Upper lobe of left lung (tissue), 6 donors: ENCODE results near the gene MTTP. TPM values are rescaled to one million over a fixed set of nuclear protein-coding genes. Genes with fewer than 3 reads are reported as not detected.

Experiments used
- ATAC-seq, 2 donors: fragments of 200-7000 bp; cut with Tn5 transposase; one replicate each; pipeline ENCODE4 v1.9.1; 2022; ENCODE audit warnings: mild to moderate bottlenecking in 2 of 2, moderate library complexity in 2 of 2; ENCODE audit not compliant: low FRiP score in 2 of 2
- DNase-seq, 2 donors: peaks; one replicate each; pipeline ENCODE4 v3.0.0-alpha.2; 2019 to 2020
- H3K27ac ChIP-seq, 4 donors: fragments of 200-600 bp; sonication (generic); one replicate each; pipeline ENCODE4 v1.5.1; 2016 to 2019
- H3K27me3 ChIP-seq, 4 donors: fragments of 200-600 bp; sonication (generic); one replicate each; pipeline ENCODE4 v1.5.1; 2017 to 2019
- H3K36me3 ChIP-seq, 4 donors: fragments of 200-600 bp; sonication (generic); one replicate each; pipeline ENCODE4 v1.5.1; 2016 to 2019
- H3K4me1 ChIP-seq, 4 donors: fragments of 200-600 bp; sonication (generic); one replicate each; pipeline ENCODE4 v1.5.1; 2018 to 2019
- H3K4me3 ChIP-seq, 4 donors: fragments of 200-600 bp; sonication (generic); one replicate each; pipeline ENCODE4 v1.5.1; 2017 to 2019; ENCODE audit warnings: mild to moderate bottlenecking in 2 of 4, moderate library complexity in 1 of 4
- H3K9me3 ChIP-seq, 4 donors: fragments of 200-600 bp; sonication (generic); one replicate each; pipeline ENCODE4 v1.5.1; 2018 to 2019
- EP300 ChIP-seq, 4 donors: sonication (generic); formaldehyde crosslinking; IDR thresholded peaks; one replicate each; pipeline ENCODE4 v1.5.1; 2017; ENCODE audit warnings: antibody characterized with exemption in 4 of 4, control low read depth in 2 of 4
- POLR2A ChIP-seq, 4 donors: fragments of 450-650 bp; IDR thresholded peaks; one replicate each; pipeline ENCODE4 v1.5.1; 2016 to 2017; ENCODE audit warnings: antibody characterized with exemption in 4 of 4, mild to moderate bottlenecking in 2 of 4
- POLR2AphosphoS5 ChIP-seq, 2 donors: sonication (generic); formaldehyde crosslinking; IDR thresholded peaks; one replicate each; pipeline ENCODE4 v1.5.1; 2017; ENCODE audit warnings: antibody characterized with exemption in 2 of 2
- WGBS, 2 donors: methylation state at CpG; one replicate each; pipeline ENCODE4 v1.1.5; 2017 to 2018; 5-methylcytosine and 5-hydroxymethylcytosine counted together
- total RNA-seq, 6 donors: library from RNA; depleted of rRNA in 4 of 6; stranded (reverse); fragments of >200 nt in 4 of 6; gene quantifications; one replicate each; pipeline versions ENCODE4 v1.1.0 to v1.2.1, GENCODE V29; 2016 to 2021
- TF ChIP-seq, protein P1 (sequence below), 6 experiments: fragments of 450-650 bp in 4 of 6; fragments of 200-600 bp in 2 of 6; sonication (generic) in 2 of 6; IDR thresholded peaks; one replicate each; pipeline ENCODE4 v1.5.1; 2016 to 2019; ENCODE audit warnings: antibody characterized with exemption in 6 of 6
- donor health status: DM: no; HTN: no; CAD: no; lungs with moderate emphysema.
- donor health status: DM: no; HTN: yes; CAD: no; lungs with severe emphysema.

The MTTP gene
- total RNA-seq, 6 donors from 2014 or later: 0.22 to 0.79 (median 0.47) TPM; not detected in 1

DNA sequence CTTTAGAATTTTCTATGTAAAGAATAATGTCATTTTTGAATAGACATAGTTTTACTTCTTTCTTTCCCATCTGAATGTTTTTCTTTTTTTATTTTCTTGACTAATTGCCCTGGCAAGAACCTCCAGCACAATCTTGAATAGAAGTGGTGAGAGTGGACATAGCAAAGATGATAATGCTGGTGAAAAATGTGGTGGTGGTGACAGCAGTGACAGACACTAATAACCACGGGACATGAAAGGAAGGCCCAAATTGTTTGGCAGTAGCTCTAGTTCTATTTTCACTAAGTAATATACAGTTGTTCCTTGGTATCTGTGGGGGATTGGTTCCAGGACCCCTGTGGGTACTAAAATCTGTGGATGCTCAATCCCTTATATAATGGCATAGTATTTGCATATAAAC is 53.4 kb downstream of the MTTP start:
- DNase-seq: no peak
- TF ChIP-seq POLR2A (IDR thresholded peaks at IDR 0.05) (no peak), POLR2AphosphoS5 (IDR thresholded peaks at IDR 0.05) (no peak), EP300 (IDR thresholded peaks at IDR 0.05) (no peak)
- TF ChIP-seq, protein P1, sequence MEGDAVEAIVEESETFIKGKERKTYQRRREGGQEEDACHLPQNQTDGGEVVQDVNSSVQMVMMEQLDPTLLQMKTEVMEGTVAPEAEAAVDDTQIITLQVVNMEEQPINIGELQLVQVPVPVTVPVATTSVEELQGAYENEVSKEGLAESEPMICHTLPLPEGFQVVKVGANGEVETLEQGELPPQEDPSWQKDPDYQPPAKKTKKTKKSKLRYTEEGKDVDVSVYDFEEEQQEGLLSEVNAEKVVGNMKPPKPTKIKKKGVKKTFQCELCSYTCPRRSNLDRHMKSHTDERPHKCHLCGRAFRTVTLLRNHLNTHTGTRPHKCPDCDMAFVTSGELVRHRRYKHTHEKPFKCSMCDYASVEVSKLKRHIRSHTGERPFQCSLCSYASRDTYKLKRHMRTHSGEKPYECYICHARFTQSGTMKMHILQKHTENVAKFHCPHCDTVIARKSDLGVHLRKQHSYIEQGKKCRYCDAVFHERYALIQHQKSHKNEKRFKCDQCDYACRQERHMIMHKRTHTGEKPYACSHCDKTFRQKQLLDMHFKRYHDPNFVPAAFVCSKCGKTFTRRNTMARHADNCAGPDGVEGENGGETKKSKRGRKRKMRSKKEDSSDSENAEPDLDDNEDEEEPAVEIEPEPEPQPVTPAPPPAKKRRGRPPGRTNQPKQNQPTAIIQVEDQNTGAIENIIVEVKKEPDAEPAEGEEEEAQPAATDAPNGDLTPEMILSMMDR (IDR thresholded peaks at IDR 0.05): no peak
- no peaks in the 10 kb centered on the region for H3K9me3 ChIP-seq
- ATAC-seq: no peak
- no peak overlapping the region for H3K4me3 ChIP-seq
- H3K27ac ChIP-seq: no peak overlapping the region
- H3K27me3 ChIP-seq: no peaks in the 10 kb centered on the region
- H3K4me1 ChIP-seq: no peaks in the 10 kb centered on the region
- WGBS, 2 donors: 63 to 82% methylated on average over 1 of the region's 1 CpG
- no peaks in the 10 kb centered on the region for H3K36me3 ChIP-seq

DNA sequence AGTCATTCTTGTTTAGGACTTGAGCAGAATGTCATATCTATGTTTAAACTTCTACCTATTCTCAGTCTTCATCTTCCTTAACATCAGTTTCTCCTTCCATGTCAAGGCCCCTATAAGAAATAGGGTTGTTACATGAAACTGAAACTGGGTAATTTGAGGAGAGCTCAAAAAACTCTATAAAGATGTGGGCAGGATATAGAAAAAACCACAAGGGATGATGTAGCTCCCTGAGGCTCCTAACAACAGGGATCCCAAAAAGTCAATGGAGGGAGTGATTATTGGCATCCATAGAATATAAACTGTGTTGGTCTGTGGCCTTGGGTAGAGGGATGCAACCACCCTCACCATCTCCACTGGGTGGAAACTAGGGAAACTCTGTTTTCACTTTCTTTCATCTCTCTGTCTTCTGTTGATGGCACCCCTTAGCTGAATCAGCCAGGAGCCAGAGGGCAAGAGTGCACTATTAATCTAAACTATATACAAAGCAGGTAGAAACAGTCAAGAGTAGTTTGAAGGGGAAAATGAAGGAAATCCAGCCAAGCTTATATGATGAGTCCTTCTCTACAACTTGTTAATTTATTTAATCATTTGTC is 55.4 kb downstream of the MTTP start:
- Histone ChIP-seq H3K9me3 (no peaks in the 10 kb centered on the region), H3K4me3 (no peak overlapping the region), H3K4me1 (no peaks in the 10 kb centered on the region), H3K36me3 (no peaks in the 10 kb centered on the region), H3K27ac (no peak overlapping the region), H3K27me3 (no peaks in the 10 kb centered on the region)
- ATAC-seq (no peak), DNase-seq (no peak)
- TF ChIP-seq POLR2A (IDR thresholded peaks at IDR 0.05): no peak
- TF ChIP-seq, protein P1 (IDR thresholded peaks at IDR 0.05): no peak
- no peak for TF ChIP-seq POLR2AphosphoS5 (IDR thresholded peaks at IDR 0.05)
- TF ChIP-seq EP300 (IDR thresholded peaks at IDR 0.05): no peak

DNA sequence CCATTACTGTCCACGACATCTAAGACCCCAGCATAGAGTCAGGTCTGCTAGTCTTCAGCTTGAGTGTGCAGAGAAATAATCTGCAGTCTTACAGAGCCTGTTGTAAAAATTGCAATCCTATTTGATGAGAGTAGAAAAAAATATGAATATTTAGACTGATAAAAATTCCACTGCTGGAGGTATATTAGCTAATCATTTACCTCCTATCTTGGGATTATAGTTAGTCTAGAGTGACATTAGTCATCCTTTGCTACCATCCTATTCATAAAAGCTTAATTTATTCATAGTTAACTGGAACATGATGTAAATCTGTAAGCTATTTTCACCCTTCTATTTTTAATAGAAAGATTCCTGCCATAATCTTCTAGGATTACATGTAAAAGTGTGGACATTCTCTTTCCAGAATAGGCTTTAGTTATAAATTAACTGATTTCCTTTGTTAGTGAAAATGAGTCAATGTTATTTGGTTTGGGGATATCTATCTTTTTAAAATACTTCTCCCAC is 56.3 kb downstream of the MTTP start:
- no peaks in the 10 kb centered on the region for H3K4me1 ChIP-seq
- no peak for DNase-seq
- H3K4me3 ChIP-seq: no peak overlapping the region
- no peak for ATAC-seq
- H3K36me3 ChIP-seq: no peaks in the 10 kb centered on the region
- no peak overlapping the region for H3K27ac ChIP-seq
- no peak for TF ChIP-seq POLR2A (IDR thresholded peaks at IDR 0.05)
- no peak for TF ChIP-seq EP300 (IDR thresholded peaks at IDR 0.05)
- TF ChIP-seq POLR2AphosphoS5 (IDR thresholded peaks at IDR 0.05): no peak
- TF ChIP-seq, protein P1 (IDR thresholded peaks at IDR 0.05): no peak
- WGBS, 2 donors: 64 to 76% methylated on average over 1 of the region's 1 CpG
- H3K27me3 ChIP-seq: no peaks in the 10 kb centered on the region
- H3K9me3 ChIP-seq: no peaks in the 10 kb centered on the region

DNA sequence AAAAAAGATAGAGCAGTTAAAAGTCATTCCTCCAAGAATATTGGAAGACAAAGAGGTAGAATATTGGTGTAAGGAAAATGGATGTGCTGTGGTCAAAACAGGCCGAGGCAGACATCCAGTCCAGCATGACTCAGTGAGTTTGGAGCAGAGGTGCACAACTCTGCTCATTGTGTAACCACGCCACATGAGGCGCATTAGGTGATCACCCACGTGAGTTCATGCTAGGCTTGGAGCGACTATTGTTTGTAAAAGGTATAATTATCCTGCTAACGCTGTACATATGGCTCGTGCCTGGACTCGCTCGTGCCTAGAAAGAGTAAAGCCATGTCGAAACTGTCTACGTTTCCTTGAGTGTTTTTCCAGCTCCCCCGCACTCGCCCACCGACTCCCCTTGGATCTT is 59.1 kb downstream of the MTTP start:
- TF ChIP-seq, protein P1 (IDR thresholded peaks at IDR 0.05): no peak
- TF ChIP-seq EP300 (IDR thresholded peaks at IDR 0.05) (no peak), POLR2AphosphoS5 (IDR thresholded peaks at IDR 0.05) (no peak), POLR2A (IDR thresholded peaks at IDR 0.05) (no peak)
- no peaks in the 10 kb centered on the region for H3K4me1 ChIP-seq
- 90 to 91% methylated on average over 14 of the region's 14 CpGs for WGBS, 2 donors
- H3K9me3 ChIP-seq: no peaks in the 10 kb centered on the region
- H3K4me3 ChIP-seq: no peak overlapping the region
- DNase-seq: no peak
- H3K36me3 ChIP-seq: no peaks in the 10 kb centered on the region
- no peak overlapping the region for H3K27ac ChIP-seq
- ATAC-seq: no peak
- H3K27me3 ChIP-seq: no peaks in the 10 kb centered on the region

DNA sequence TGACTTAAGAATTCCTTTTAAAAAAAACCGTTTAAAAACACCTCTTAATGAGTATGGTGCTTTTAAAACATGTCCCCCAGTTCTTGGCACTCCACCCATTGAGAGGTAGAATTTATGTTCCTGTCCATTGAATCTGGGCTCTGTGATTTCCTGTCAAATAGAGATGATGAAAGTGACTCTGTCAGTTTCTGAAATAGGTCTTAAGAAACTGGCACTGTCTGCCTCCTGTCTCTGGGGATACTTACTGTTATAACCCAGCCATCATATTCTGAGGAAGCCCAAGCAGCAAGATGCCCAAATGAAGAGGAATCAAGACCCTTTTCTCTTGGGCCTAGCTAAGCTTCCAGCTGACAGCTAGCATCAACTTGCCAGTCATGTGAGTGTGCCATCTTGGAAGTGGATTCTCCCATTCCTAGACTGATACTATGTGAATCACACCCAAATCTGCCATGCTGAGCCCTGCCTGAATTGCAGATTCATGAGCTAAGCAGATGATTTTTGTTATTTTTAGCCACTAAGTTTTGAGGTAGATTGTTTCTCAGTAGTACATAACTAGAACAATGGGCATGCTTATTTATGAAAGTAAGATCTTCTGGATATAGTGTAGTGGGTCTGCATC is 60.2 kb downstream of the MTTP start:
- Histone ChIP-seq H3K9me3 (no peaks in the 10 kb centered on the region), H3K27me3 (no peaks in the 10 kb centered on the region), H3K4me1 (no peaks in the 10 kb centered on the region), H3K4me3 (no peak overlapping the region), H3K36me3 (no peaks in the 10 kb centered on the region), H3K27ac (no peak overlapping the region)
- ATAC-seq (no peak), DNase-seq (no peak)
- no peak for TF ChIP-seq POLR2A (IDR thresholded peaks at IDR 0.05)
- no peak for TF ChIP-seq EP300 (IDR thresholded peaks at IDR 0.05)
- TF ChIP-seq, protein P1 (IDR thresholded peaks at IDR 0.05): no peak
- no peak for TF ChIP-seq POLR2AphosphoS5 (IDR thresholded peaks at IDR 0.05)
- 44 to 53% methylated on average over 1 of the region's 1 CpG for WGBS, 2 donors
